ENCODE results near the gene KCTD6. TPM values are rescaled to one million over a fixed set of nuclear protein-coding genes. Genes with fewer than 3 reads are reported as not detected.

KCTD6 gene
- polyA plus RNA-seq, 1 donor from 2014 or later, result 64.0 TPM

DNA sequence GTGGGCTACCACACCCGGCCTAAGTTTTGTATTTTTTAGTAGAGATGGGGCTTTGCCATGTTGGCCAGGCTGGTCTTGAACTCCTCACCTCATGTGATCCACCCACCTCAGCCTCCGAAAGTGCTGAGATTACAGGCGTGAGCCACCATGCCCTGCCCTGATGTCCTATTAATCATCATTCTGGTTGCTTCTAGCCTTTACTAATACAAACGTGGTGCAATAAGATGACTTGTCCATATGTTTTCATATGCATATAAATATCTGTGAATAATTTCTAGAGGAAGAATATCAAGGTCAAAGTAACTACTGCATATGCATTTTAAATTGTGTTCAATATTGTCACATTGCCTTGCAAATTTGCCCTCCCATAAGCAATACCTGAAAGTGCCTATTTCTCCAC lies 32.7 kb upstream of the KCTD6 start:
- no peaks in the 10 kb centered on the region for H3K36me3 ChIP-seq (ENCODE audit: insufficient read depth, low read length)
- TF ChIP-seq SMC3 (conservative IDR thresholded peaks at IDR 0.05; ENCODE audit: poor library complexity), result no peak

DNA sequence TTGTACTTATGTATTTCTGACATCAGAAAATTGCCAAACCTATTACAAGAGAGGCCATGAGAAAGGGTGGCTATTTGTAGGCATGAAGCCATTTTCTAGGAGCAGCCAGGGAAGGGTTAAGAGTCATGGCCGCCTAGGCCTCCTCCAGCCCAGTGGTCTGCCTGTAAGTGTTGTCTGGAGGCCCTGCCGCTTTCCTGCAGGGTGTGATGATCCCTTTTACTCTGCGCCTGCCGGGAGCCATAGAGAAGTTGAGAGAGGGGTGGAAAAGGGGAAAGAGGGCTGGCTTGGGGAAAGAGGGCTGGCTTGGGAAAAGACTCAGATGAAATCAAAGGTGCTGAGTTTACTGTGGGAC lies 29.1 kb upstream of the KCTD6 start:
- Histone ChIP-seq H3F3A (ENCODE audit: insufficient read depth, low read length, poor library complexity, severe bottlenecking) (no peaks in the 10 kb centered on the region), H3K36me3 (ENCODE audit: insufficient read depth, low read length) (no peaks in the 10 kb centered on the region), H3K4me3 (ENCODE audit: low read length) (no peak overlapping the region), H3K9me3 (ENCODE audit: low read length) (no peaks in the 10 kb centered on the region), H3K9me2 (ENCODE audit: insufficient read depth, low read length) (no peaks in the 10 kb centered on the region), H3K4me2 (ENCODE audit: low read length) (no peak overlapping the region), H3K27me3 (ENCODE audit: insufficient read depth, low read depth, low read length) (no peaks in the 10 kb centered on the region), H3K9ac (ENCODE audit: low read length) (no peak overlapping the region), H4K20me1 (ENCODE audit: insufficient read depth) (no peaks in the 10 kb centered on the region), H2AFZ (ENCODE audit: low read depth, low read length) (no peak overlapping the region), H3K79me2 (replicated peaks; ENCODE audit: insufficient read depth, low read length) (no peaks in the 10 kb centered on the region), H3K27ac (ENCODE audit: low read length) (no peak overlapping the region)
- TF ChIP-seq SMC3 (conservative IDR thresholded peaks at IDR 0.05; ENCODE audit: poor library complexity) (no peak), MXI1 (conservative IDR thresholded peaks at IDR 0.05; ENCODE audit: poor library complexity, severe bottlenecking) (no peak), RAD21 (conservative IDR thresholded peaks at IDR 0.05) (no peak)

More for the DNA sequence above, 32.7 kb upstream of the KCTD6 start:
- Histone ChIP-seq H3K79me2 (replicated peaks; ENCODE audit: insufficient read depth, low read length) (no peaks in the 10 kb centered on the region), H3K9me3 (ENCODE audit: low read length) (no peaks in the 10 kb centered on the region), H4K20me1 (ENCODE audit: insufficient read depth) (no peaks in the 10 kb centered on the region), H3K27ac (ENCODE audit: low read length) (no peak overlapping the region), H3K4me3 (ENCODE audit: low read length) (no peak overlapping the region), H3K9ac (ENCODE audit: low read length) (no peak overlapping the region), H3K27me3 (ENCODE audit: insufficient read depth, low read depth, low read length) (no peaks in the 10 kb centered on the region), H3K9me2 (ENCODE audit: insufficient read depth, low read length) (no peaks in the 10 kb centered on the region), H2AFZ (ENCODE audit: low read depth, low read length) (no peak overlapping the region), H3K4me2 (ENCODE audit: low read length) (no peak overlapping the region), H3F3A (ENCODE audit: insufficient read depth, low read length, poor library complexity, severe bottlenecking) (no peaks in the 10 kb centered on the region)

DNA sequence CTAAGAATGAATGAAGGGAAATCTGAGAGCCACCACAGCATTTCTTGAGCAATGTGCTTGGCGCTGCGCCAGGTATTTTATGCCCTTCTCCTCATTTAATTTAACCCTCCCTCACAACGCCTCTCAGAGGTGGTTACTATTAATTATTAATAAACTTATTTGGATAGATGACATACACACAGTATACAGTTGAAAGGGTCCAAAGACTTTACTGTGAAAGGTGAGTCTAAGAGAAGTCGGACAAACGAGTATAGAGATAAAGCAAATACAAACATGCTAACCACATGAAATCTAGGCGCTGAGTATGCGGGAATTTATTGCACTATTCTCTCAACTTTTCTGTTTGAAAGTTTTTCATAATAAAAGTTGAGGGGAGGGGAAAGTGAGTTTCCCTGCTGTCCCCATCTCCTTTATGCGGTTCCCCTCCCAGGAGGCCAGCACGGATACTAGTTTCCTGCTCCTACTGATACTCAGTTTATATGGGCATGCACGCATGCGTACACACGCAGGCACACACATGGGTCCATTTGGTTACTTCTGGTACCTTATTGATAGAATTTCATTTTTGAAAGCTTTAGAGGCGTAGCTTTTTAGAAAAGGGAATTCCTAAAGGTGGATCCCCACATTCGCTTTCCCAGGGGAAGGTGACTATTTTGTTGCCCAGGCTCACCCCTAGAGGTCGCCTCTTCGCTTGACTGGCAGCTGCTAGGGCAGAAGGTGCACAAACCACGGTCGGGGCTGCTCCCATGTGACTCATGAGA lies 28.5 kb upstream of the KCTD6 start:
- no peak overlapping the region for H2AFZ ChIP-seq (ENCODE audit: low read depth, low read length)

DNA sequence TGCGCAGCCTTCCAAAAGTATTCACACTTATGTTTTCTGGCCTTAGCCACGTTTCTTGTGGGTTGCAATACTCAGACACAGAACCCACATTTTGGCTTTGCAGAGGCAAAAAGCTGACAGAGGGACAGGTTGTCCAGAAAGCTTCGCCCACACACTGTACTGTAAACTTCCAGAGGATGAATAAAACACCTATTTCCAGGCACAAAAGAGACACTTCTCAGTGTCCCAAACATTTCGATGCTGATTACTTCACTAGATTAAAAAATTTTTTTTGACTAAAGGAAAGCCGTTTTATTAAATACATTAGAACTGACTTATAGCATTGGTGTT lies 28.0 kb upstream of the KCTD6 start:
- TF ChIP-seq TAF1 (IDR thresholded peaks at IDR 0.05; ENCODE audit: low read depth) (no peak), RAD21 (conservative IDR thresholded peaks at IDR 0.05) (peak; percentile 2)
- TF ChIP-seq, protein P1, sequence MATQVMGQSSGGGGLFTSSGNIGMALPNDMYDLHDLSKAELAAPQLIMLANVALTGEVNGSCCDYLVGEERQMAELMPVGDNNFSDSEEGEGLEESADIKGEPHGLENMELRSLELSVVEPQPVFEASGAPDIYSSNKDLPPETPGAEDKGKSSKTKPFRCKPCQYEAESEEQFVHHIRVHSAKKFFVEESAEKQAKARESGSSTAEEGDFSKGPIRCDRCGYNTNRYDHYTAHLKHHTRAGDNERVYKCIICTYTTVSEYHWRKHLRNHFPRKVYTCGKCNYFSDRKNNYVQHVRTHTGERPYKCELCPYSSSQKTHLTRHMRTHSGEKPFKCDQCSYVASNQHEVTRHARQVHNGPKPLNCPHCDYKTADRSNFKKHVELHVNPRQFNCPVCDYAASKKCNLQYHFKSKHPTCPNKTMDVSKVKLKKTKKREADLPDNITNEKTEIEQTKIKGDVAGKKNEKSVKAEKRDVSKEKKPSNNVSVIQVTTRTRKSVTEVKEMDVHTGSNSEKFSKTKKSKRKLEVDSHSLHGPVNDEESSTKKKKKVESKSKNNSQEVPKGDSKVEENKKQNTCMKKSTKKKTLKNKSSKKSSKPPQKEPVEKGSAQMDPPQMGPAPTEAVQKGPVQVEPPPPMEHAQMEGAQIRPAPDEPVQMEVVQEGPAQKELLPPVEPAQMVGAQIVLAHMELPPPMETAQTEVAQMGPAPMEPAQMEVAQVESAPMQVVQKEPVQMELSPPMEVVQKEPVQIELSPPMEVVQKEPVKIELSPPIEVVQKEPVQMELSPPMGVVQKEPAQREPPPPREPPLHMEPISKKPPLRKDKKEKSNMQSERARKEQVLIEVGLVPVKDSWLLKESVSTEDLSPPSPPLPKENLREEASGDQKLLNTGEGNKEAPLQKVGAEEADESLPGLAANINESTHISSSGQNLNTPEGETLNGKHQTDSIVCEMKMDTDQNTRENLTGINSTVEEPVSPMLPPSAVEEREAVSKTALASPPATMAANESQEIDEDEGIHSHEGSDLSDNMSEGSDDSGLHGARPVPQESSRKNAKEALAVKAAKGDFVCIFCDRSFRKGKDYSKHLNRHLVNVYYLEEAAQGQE (IDR thresholded peaks at IDR 0.05; ENCODE audit: borderline replicate concordance), result no peak
- Histone ChIP-seq H3K9me2 (ENCODE audit: insufficient read depth, low read length) (no peaks in the 10 kb centered on the region), H3K9me3 (ENCODE audit: low read length) (no peaks in the 10 kb centered on the region), H2AFZ (ENCODE audit: low read depth, low read length) (no peak overlapping the region), H4K20me1 (ENCODE audit: insufficient read depth) (no peaks in the 10 kb centered on the region), H3K27me3 (ENCODE audit: insufficient read depth, low read depth, low read length) (no peaks in the 10 kb centered on the region), H3K4me3 (ENCODE audit: low read length) (no peak overlapping the region), H3F3A (ENCODE audit: insufficient read depth, low read length, poor library complexity, severe bottlenecking) (no peaks in the 10 kb centered on the region), H3K79me2 (replicated peaks; ENCODE audit: insufficient read depth, low read length) (no peaks in the 10 kb centered on the region), H3K36me3 (ENCODE audit: insufficient read depth, low read length) (no peaks in the 10 kb centered on the region), H3K9ac (ENCODE audit: low read length) (no peak overlapping the region), H3K4me2 (ENCODE audit: low read length) (no peak overlapping the region), H3K27ac (ENCODE audit: low read length) (no peak overlapping the region)

More for the DNA sequence above, 28.5 kb upstream of the KCTD6 start:
- H3K36me3 ChIP-seq (ENCODE audit: insufficient read depth, low read length), result no peaks in the 10 kb centered on the region
- H3K9me2 ChIP-seq (ENCODE audit: insufficient read depth, low read length), result no peaks in the 10 kb centered on the region
- no peaks in the 10 kb centered on the region for H4K20me1 ChIP-seq (ENCODE audit: insufficient read depth)
- no peak overlapping the region for H3K4me2 ChIP-seq (ENCODE audit: low read length)
- no peaks in the 10 kb centered on the region for H3K27me3 ChIP-seq (ENCODE audit: insufficient read depth, low read depth, low read length)
- H3K79me2 ChIP-seq (replicated peaks; ENCODE audit: insufficient read depth, low read length), result no peaks in the 10 kb centered on the region
- no peak overlapping the region for H3K4me3 ChIP-seq (ENCODE audit: low read length)
- no peak overlapping the region for H3K27ac ChIP-seq (ENCODE audit: low read length)
- H3K9ac ChIP-seq (ENCODE audit: low read length), result no peak overlapping the region
- no peaks in the 10 kb centered on the region for H3F3A ChIP-seq (ENCODE audit: insufficient read depth, low read length, poor library complexity, severe bottlenecking)
- no peak for TF ChIP-seq EZH2 (IDR thresholded peaks at IDR 0.05; ENCODE audit: borderline replicate concordance, insufficient read depth, low read length, poor library complexity, severe bottlenecking)
- TF ChIP-seq SMC3 (conservative IDR thresholded peaks at IDR 0.05; ENCODE audit: poor library complexity), result peak; percentile 46
- TF ChIP-seq RAD21 (conservative IDR thresholded peaks at IDR 0.05), result peak; percentile 55
- no peak for TF ChIP-seq TAF1 (IDR thresholded peaks at IDR 0.05; ENCODE audit: low read depth)
- no peak for TF ChIP-seq EP300 (conservative IDR thresholded peaks at IDR 0.05; ENCODE audit: poor library complexity, severe bottlenecking)
- TF ChIP-seq, protein P2, sequence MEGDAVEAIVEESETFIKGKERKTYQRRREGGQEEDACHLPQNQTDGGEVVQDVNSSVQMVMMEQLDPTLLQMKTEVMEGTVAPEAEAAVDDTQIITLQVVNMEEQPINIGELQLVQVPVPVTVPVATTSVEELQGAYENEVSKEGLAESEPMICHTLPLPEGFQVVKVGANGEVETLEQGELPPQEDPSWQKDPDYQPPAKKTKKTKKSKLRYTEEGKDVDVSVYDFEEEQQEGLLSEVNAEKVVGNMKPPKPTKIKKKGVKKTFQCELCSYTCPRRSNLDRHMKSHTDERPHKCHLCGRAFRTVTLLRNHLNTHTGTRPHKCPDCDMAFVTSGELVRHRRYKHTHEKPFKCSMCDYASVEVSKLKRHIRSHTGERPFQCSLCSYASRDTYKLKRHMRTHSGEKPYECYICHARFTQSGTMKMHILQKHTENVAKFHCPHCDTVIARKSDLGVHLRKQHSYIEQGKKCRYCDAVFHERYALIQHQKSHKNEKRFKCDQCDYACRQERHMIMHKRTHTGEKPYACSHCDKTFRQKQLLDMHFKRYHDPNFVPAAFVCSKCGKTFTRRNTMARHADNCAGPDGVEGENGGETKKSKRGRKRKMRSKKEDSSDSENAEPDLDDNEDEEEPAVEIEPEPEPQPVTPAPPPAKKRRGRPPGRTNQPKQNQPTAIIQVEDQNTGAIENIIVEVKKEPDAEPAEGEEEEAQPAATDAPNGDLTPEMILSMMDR (IDR thresholded peaks at IDR 0.05; ENCODE audit: poor library complexity, severe bottlenecking), result peak; percentile 71
- no peaks in the 10 kb centered on the region for H3K9me3 ChIP-seq (ENCODE audit: low read length)

Data from neural cell (in vitro differentiated cells).